Islet of Langerhans (tissue), 1 donor: ENCODE data around the gene NRXN2.
"Not testable (repeated sequence)": the region's sequence is repeated elsewhere in the genome, so short reads cannot be mapped to it uniquely, and the experiment has no call there.

Experiments
- FAIRE-seq: peaks from one replicate; lab custom pipeline; 2011; peaks lifted over from hg19 to GRCh38; lab: Jason Lieb, UNC

NRXN2 gene

DNA sequence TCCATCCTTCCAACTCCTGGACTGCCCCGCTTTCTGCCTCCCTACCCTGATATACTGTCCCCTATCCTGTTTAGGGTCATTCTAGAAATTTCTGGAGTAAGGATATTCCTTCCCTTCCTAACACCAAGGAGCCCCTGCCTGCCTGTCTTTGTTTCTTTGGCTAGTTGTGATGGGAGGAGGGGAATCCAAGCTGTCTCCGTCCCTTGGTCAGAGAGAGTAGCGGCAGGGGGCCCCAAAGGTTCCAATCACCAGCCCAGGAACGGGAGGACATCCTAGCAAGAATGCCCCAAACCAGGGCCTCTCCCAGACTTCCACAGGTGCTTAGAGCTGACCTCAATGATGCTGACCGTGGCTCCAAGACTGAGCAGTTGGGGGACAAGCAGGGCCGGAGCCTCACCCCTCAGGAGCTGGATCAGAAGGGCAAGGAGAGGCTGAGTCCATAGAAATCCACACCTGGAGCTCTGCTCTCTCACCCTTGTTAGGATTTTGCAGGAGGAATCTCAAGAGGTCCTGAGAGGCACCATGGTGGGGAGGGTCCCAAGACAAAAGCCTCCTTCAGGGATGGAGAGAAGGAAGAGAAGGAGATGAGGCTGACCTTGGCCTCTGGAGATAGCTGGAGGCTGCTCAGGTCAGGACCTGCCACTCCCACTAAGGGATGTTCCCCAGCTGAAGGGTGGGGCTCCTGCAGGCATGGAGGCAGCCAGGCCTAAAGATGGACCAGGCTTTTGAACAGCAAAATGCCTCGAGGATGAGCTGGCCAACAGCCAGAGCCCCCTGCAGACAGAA lies 118.3 kb downstream of the NRXN2 start:
- no peak for FAIRE-seq

- FAIRE-seq, result no peak
Measured at GRCh38 chr11:64603411-64604110, 119.4 kb downstream of the NRXN2 start.

- FAIRE-seq, result no peak
Measured at GRCh38 chr11:64602466-64603070, 120.4 kb downstream of the NRXN2 start.

GRCh38 chr11:64601605-64602465 lies 121.2 kb downstream of the NRXN2 start:
- no peak for FAIRE-seq

DNA sequence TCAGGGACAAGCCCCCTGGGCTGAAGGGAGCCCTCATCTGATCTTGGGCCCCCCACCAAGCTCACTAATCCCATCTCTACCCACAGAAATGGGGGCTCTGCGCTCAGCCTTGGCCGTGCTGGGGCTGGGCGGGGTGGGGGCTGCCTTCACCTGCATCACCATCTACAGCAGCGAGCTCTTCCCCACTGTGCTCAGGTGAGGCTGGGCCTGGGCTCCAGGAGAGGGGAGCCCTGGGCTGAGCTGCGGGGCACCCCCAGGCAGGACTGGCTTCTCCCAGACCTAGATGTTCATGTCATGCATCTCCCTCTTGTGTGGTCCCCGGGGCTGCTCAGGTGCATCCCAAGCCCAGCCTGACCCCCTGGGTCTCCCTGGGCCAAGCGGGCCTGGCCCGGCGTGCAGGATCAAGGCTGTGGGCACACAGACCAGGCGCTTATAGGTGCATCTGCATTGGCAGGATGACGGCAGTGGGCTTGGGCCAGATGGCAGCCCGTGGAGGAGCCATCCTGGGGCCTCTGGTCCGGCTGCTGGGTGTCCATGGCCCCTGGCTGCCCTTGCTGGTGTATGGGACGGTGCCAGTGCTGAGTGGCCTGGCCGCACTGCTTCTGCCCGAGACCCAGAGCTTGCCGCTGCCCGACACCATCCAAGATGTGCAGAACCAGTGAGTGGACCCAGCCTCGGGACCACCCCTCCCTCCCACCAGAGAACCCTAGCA lies 122.6 kb downstream of the NRXN2 start:
- no peak for FAIRE-seq

DNA sequence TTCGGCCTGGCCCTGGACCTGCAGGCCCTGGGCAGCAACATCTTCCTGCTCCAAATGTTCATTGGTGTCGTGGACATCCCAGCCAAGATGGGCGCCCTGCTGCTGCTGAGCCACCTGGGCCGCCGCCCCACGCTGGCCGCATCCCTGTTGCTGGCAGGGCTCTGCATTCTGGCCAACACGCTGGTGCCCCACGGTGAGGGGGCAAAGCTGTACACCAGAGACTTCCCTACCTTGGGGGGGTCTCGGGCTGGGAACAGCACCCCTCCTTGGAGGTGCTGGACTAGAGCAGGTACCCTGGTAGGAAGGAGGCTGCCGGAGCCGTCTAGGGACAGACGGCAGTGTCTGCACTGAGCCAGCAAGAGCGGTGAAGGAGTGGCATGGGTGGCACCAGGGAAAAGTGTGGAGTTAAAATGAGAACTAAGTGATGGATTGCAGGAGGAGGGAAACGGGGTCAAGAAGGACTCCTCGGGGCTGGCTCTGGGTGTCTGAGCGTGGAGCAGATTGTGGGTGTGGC lies 123.2 kb downstream of the NRXN2 start:
- FAIRE-seq, result no peak

- no peak for FAIRE-seq
Measured at GRCh38 chr11:64598797-64599697, 124.0 kb downstream of the NRXN2 start.

DNA sequence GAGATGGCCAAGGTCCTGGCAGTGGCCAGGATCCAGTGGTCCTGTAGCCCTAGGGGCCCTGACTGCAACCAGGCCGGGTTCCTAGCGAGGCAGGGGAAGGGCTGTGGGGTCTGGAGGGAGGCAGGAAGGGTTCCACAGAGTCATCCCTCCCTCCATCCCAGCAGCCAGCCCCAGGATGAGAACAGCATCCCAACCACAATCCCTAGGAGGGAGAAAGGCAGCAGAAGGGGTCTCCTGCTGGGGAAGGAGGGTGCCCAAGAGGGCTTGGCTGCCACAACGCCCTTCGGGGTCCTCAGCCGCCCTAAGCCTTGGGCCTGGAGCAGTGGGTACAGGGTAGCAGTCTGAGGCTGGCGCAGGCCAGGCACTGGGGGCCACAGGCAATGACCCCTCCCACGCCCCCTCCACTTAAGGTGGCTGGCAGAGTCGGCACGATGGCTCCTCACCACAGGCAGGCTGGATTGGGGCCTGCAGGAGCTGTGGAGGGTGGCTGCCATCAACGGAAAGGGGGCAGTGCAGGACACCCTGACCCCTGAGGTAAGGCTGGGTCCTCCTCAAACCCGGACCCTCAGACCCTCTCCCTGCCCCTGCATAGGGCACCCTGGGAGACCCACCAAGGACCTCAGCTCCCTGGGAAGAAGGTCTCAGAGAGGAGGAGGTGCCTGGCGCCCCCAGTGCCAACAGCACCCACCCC lies 124.7 kb downstream of the NRXN2 start:
- FAIRE-seq, result no peak

- no peak for FAIRE-seq
Measured at GRCh38 chr11:64597671-64598101, 125.3 kb downstream of the NRXN2 start.

DNA sequence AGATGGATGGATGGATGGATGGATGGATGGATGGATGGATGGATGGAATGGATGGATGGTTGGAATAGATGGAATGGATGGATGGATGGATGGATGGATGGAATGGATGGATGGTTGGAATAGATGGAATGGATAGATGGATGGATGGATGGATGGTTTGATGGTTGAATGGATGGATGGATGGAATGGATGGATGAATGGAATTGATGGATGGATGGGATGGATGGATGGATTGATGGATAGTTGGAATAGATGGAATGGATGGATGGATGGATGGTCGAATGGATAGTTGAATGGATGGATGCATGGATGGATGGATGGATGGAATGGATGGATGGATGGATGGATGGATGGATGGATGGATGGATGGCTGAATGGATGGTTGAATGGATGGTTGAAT lies 127.1 kb downstream of the NRXN2 start:
- not testable (repeated sequence) for FAIRE-seq

- no peak for FAIRE-seq
Measured at GRCh38 chr11:64594159-64594939, 128.6 kb downstream of the NRXN2 start.

GRCh38 chr11:64593156-64594105 lies 129.6 kb downstream of the NRXN2 start:
- FAIRE-seq, result no peak

- FAIRE-seq, result no peak
Measured at GRCh38 chr11:64592656-64593055, 130.3 kb downstream of the NRXN2 start.

DNA sequence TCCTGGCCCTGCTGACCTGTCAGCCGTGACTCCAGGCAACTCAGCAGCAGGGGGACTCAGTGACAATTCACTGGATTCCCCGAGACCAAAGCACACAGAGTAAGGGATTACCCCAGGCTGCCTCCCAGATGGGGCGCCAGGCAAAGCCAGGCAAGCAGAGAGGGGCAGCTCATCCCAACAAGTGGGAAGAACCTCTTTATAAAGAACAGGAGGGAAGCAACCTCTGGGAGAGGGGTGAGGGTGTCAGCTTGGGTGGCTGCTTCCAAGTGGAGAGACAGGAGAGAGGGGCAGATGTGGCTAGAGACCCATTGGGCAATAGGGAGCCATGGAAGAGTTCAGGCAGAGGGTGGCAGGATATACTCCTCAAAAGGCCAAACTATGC lies 130.8 kb downstream of the NRXN2 start:
- no peak for FAIRE-seq

GRCh38 chr11:64591257-64592233 lies 131.5 kb downstream of the NRXN2 start:
- no peak for FAIRE-seq

DNA sequence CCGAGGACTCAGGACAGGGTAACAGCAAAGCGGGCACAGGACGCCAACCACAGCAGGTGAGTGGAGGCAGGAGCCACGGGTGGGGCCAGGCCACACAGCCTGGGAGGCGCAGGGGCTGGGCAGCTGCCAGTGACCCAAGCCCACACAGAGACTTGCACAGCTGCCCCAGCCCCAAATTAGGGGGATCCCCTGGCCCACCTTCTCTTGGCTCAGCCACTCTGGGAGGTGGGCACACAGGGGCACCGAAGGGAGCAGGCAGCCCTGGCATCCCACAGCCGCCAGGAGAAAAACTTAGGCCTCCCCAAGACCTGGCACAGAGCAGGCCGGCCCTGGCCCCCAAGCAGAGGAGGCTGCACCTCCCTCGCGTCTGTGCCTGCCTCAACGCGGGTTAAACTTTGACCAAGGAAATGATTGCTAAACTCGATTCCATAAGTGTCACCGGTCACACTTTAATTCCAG lies 132.2 kb downstream of the NRXN2 start, which contains the start of gene SLC22A12:
Gene SLC22A12 (plus strand): TSS at position 458 of the 459 bp plus-strand sequence. CDS start 337 bp downstream, outside the sequence.
- no peak for FAIRE-seq
